ENCODE data around the gene NAV2. TPM values are rescaled to one million over a fixed set of nuclear protein-coding genes. Genes with fewer than 3 reads are reported as not detected.

Gene NAV2
- total RNA-seq, 4 donors from 2014 or later = 9.6 to 40.0 (median 23.1) TPM

DNA sequence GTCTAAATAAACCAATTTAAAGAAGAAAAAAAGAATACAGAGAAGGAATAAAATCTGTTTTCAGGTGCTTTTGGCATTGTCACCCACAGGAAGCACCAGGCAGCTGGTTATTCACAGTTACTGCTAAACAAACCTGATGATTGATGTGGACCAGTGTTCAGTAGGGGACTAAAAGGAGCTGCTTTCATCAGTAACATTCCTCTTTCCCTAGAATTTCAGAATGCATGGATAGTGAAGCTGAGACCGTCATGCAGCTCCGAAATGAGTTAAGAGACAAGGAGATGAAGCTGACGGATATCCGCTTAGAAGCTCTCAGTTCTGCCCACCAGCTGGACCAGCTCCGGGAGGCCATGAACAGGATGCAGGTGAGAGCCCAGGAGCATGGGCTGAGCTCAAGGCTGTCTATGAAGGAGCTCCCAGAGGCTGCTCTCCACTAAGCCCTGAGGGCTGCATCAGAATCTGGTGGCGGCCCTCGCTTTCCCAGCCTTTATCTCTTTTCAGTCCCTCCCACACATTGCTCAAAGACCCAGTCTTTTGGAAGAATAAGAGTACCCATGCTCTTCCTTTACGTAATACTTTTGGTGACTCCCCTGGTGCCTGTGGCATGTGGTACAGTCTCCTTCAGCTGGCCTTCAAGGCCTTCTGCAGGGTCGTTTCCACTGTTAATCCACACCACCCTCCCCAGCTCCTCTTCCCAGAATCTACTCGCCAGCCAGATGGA is 378.2 kb downstream of the NAV2 start:
- no peak overlapping the region for H3K27ac ChIP-seq
- intact Hi-C loops (cut with DNase I; ENCODE audit: low total_unique reads) = no loop called here
- no peak for DNase-seq
- TF ChIP-seq POLR2A (IDR thresholded peaks at IDR 0.05) = no peak
- TF ChIP-seq, protein P1, sequence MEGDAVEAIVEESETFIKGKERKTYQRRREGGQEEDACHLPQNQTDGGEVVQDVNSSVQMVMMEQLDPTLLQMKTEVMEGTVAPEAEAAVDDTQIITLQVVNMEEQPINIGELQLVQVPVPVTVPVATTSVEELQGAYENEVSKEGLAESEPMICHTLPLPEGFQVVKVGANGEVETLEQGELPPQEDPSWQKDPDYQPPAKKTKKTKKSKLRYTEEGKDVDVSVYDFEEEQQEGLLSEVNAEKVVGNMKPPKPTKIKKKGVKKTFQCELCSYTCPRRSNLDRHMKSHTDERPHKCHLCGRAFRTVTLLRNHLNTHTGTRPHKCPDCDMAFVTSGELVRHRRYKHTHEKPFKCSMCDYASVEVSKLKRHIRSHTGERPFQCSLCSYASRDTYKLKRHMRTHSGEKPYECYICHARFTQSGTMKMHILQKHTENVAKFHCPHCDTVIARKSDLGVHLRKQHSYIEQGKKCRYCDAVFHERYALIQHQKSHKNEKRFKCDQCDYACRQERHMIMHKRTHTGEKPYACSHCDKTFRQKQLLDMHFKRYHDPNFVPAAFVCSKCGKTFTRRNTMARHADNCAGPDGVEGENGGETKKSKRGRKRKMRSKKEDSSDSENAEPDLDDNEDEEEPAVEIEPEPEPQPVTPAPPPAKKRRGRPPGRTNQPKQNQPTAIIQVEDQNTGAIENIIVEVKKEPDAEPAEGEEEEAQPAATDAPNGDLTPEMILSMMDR (IDR thresholded peaks at IDR 0.05) = no peak
- TF ChIP-seq EP300 (IDR thresholded peaks at IDR 0.05; ENCODE audit: low read depth) = no peak
- no peak for TF ChIP-seq POLR2AphosphoS5 (IDR thresholded peaks at IDR 0.05)
- in situ Hi-C loops (cut with MboI; ENCODE audit: low pct_ligation_motif_present in 1 of 4, low pct_unique_long_range_greater_than_20kb in 1 of 4, low sequenced_read_pairs in 3 of 4) = loop anchor here in 1 of 4 donors (25.0 kb wide), 1 partner anchor 529 kb away; no protein-coding TSS in a partner anchor
- no peaks in the 10 kb centered on the region for H3K9me3 ChIP-seq
- H3K27me3 ChIP-seq = no peaks in the 10 kb centered on the region
- peaks cover 0 to 16% (median 2%) of the 10 kb centered on the region in 4 donors for H3K36me3 ChIP-seq
- H3K4me3 ChIP-seq = no peak overlapping the region
- 87% methylated on average over 10 of the region's 10 CpGs; no CpG with 5 or more reads in 1 of the 2 donors for WGBS, 2 donors (ENCODE audit: low coverage in 1 of 2)
- H3K4me1 ChIP-seq = no peaks in the 10 kb centered on the region

DNA sequence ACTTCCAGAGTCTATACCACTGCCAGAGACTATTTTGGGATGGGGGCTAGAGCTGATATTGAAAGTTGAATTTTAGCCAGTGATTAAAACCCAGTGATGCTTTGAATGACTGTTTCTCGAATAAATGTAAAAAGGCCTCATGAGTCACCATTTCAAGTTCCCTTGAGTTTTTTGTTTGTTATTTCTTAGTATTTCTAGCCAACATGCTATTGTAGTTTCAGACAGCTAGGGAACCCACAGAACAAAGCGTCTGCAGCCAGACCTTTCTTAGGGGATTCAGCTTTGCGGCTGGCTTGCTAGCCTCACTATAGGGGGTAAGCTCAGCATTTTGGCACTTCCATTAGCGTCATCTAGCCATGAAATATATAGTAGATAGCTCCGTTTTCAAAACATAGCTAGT is 381.1 kb downstream of the NAV2 start:
- Histone ChIP-seq H3K4me1 (peaks cover 0 to 5% (median 2%) of the 10 kb centered on the region in 4 donors), H3K36me3 (peaks cover 0 to 16% (median 2%) of the 10 kb centered on the region in 4 donors), H3K4me3 (no peak overlapping the region), H3K9me3 (no peaks in the 10 kb centered on the region), H3K27me3 (no peaks in the 10 kb centered on the region), H3K27ac (no peak overlapping the region)
- intact Hi-C loops (cut with DNase I; ENCODE audit: low total_unique reads) = no loop called here
- DNase-seq = no peak
- TF ChIP-seq EP300 (IDR thresholded peaks at IDR 0.05; ENCODE audit: low read depth) (no peak), POLR2A (IDR thresholded peaks at IDR 0.05) (no peak), POLR2AphosphoS5 (IDR thresholded peaks at IDR 0.05) (no peak)
- TF ChIP-seq, protein P1 (IDR thresholded peaks at IDR 0.05) = no peak
- 88 to 96% methylated on average over 5 of the region's 5 CpGs for WGBS, 2 donors (ENCODE audit: low coverage in 1 of 2)
- in situ Hi-C loops (cut with MboI; ENCODE audit: low pct_ligation_motif_present in 1 of 4, low pct_unique_long_range_greater_than_20kb in 1 of 4, low sequenced_read_pairs in 3 of 4) = loop anchor here in 1 of 4 donors (25.0 kb wide), 1 partner anchor 531 kb away; no protein-coding TSS in a partner anchor

DNA sequence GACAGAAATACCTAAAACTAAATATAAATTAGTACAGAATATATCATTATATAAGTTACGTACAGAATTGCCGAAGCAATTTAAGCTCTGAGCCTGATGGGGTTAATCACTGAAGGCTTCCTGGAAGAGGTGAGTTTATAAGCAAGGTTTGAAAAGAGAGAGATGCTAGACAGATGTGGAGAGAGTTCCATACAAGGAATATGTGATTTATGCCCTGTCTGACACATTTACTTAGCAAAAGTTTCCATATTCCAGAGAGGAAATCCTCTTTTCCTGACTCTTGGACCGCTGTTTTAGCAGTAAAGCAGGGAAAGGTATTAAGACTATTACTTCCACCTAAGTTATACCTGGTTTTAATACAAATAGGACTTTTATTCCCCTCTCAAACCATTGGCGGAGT is 382.6 kb downstream of the NAV2 start:
- H3K4me3 ChIP-seq = no peak overlapping the region
- peaks cover 0 to 16% (median 2%) of the 10 kb centered on the region in 4 donors for H3K36me3 ChIP-seq
- H3K4me1 ChIP-seq = peaks cover 0 to 5% (median 2%) of the 10 kb centered on the region in 4 donors
- no peak for DNase-seq
- H3K27me3 ChIP-seq = no peaks in the 10 kb centered on the region
- 85 to 94% methylated on average over 4 of the region's 4 CpGs for WGBS, 2 donors (ENCODE audit: low coverage in 1 of 2)
- H3K9me3 ChIP-seq = no peaks in the 10 kb centered on the region
- in situ Hi-C loops (cut with MboI; ENCODE audit: low pct_ligation_motif_present in 1 of 4, low pct_unique_long_range_greater_than_20kb in 1 of 4, low sequenced_read_pairs in 3 of 4) = loop anchor here in 1 of 4 donors (25.0 kb wide), 1 partner anchor 533 kb away; no protein-coding TSS in a partner anchor
- no peak for TF ChIP-seq EP300 (IDR thresholded peaks at IDR 0.05; ENCODE audit: low read depth)
- no peak for TF ChIP-seq POLR2A (IDR thresholded peaks at IDR 0.05)
- TF ChIP-seq POLR2AphosphoS5 (IDR thresholded peaks at IDR 0.05) = no peak
- TF ChIP-seq, protein P1 (IDR thresholded peaks at IDR 0.05) = no peak
- intact Hi-C loops (cut with DNase I; ENCODE audit: low total_unique reads) = no loop called here
- H3K27ac ChIP-seq = no peak overlapping the region

DNA sequence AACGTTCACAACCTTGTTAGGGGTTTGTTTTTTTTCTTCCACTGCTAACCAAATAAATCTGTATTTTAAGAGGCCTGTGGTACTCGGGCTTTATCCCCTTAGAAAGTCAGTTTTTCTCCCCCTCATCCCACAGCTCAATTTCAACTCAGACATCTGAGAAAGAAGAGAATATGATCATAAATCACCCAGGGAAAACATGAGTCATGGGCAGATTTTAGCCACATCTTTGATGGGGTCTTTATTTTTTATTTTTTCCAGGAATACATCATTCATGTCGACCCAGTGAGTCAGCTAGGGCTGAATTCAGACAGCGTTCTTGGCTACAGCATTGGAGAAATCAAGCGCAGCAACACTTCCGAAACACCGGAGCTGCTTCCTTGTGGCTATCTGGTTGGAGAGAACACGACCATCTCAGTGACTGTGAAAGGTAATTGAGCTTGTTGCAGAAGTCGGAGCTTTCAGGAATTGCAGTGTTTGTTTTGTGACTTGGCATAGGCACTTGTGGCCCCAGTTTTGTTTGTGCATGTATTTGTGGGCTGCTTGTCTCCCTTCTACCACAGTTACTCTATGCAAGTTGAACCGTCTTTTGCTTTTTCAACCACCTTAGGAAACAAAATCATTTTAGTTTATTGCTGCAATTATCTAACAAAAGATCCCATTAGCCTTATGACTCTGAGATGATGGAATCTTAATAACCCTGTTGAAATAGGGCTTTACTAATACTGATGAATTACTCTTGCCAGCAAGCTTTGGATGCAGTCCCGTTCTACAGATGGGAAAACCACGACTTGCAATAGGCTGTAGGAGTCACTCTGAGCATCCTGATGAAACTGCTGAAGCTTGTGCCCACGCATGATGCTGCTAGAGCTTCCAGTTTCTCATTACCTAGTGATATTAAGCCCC is 384.9 kb downstream of the NAV2 start:
- intact Hi-C loops (cut with DNase I; ENCODE audit: low total_unique reads) = no loop called here
- peaks cover 0 to 5% (median 2%) of the 10 kb centered on the region in 4 donors for H3K4me1 ChIP-seq
- WGBS, 2 donors (ENCODE audit: low coverage in 1 of 2) = 65 to 68% methylated on average over 9 to 13 of the region's 13 CpGs
- no peaks in the 10 kb centered on the region for H3K27me3 ChIP-seq
- DNase-seq = no peak
- H3K36me3 ChIP-seq = peaks cover 0 to 8% (median under 1%) of the 10 kb centered on the region in 4 donors
- H3K27ac ChIP-seq = peak overlapping the region; percentile 29 to 50 (median 36)
- H3K9me3 ChIP-seq = no peaks in the 10 kb centered on the region
- H3K4me3 ChIP-seq = no peak overlapping the region
- in situ Hi-C loops (cut with MboI; ENCODE audit: low pct_ligation_motif_present in 1 of 4, low pct_unique_long_range_greater_than_20kb in 1 of 4, low sequenced_read_pairs in 3 of 4) = loop anchor here in 1 of 4 donors (25.0 kb wide), 1 partner anchor 535 kb away; no protein-coding TSS in a partner anchor
- peak in 1 of 3 donors; percentile 58 for TF ChIP-seq POLR2AphosphoS5 (IDR thresholded peaks at IDR 0.05)
- TF ChIP-seq POLR2A (IDR thresholded peaks at IDR 0.05) = no peak
- TF ChIP-seq EP300 (IDR thresholded peaks at IDR 0.05; ENCODE audit: low read depth) = no peak
- TF ChIP-seq, protein P1 (IDR thresholded peaks at IDR 0.05) = no peak

Data from transverse colon (tissue), 4 donors.